DOHH2 (cell line): ENCODE measurements around the gene ASIC3.

ENCODE experiments used
- EZH2phosphoT487 ChIP-seq: fragments of 200-600 bp; sonication (generic); IDR thresholded peaks from 2 replicates; pipeline ENCODE4 v1.6.1; 2017; ENCODE audit warnings: borderline replicate concordance, mild to moderate bottlenecking, antibody characterized with exemption, low read length, moderate library complexity, mixed read lengths
- TF ChIP-seq, protein P1 (sequence below): fragments of 200-600 bp; sonication (generic); IDR thresholded peaks from one replicate; pipeline ENCODE4 v1.5.1; 2014; ENCODE audit warnings: antibody characterized with exemption, mild to moderate bottlenecking, low read depth, low read length; ENCODE audit not compliant: poor library complexity, severe bottlenecking

GRCh38 chr7:151051108-151051507 is 2.8 kb downstream of the ASIC3 start:
- TF ChIP-seq, protein P1, sequence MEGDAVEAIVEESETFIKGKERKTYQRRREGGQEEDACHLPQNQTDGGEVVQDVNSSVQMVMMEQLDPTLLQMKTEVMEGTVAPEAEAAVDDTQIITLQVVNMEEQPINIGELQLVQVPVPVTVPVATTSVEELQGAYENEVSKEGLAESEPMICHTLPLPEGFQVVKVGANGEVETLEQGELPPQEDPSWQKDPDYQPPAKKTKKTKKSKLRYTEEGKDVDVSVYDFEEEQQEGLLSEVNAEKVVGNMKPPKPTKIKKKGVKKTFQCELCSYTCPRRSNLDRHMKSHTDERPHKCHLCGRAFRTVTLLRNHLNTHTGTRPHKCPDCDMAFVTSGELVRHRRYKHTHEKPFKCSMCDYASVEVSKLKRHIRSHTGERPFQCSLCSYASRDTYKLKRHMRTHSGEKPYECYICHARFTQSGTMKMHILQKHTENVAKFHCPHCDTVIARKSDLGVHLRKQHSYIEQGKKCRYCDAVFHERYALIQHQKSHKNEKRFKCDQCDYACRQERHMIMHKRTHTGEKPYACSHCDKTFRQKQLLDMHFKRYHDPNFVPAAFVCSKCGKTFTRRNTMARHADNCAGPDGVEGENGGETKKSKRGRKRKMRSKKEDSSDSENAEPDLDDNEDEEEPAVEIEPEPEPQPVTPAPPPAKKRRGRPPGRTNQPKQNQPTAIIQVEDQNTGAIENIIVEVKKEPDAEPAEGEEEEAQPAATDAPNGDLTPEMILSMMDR, result no peak
- no peak for TF ChIP-seq EZH2phosphoT487
